ENCODE measurements around the gene RBPJ. TPM values are rescaled to one million over a fixed set of nuclear protein-coding genes. Genes with fewer than 3 reads are reported as not detected.

Gene RBPJ
- total RNA-seq: 18.8 and 37.4 TPM in 2 replicates

DNA sequence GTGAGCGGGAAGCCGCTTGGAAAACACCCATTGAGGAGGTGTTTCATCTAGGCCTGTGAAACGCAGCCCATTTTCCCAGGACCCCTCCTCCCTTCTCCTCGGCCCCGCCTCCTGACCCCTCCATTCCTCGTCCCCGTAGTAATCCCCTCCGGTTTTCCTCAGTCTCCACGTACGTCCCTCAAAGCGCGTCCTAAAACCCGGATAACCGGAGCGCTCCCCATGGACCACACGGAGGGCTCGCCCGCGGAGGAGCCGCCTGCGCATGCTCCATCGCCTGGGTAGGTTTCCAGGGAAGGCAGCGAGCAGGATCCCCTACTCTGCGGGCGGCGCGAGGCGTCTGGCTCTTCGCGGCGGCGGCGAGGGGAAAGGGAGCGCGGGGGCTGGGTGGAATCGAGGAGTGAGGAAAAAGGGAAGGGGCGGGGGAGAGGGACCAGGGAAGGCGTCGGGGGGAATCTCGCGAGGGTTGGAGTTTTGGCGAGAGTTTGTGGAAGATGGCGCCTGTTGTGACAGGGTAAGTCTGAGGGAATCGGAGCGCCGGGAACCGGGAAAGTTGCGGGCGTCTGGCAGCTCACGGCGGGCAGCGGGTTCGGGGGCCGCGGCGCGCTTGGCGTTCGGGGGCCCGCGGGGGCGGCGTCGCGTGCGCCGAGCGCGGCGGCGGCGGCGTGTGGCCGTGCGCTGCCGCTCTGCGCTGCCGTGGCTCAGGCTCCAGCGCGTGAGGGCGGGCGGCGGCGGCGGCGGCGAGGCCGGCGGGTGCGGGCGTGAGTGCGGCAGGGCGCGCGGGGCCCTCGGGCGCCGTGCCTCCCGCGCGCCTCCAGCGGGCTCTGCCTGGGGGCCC, at the start of gene RBPJ:
Gene RBPJ (plus strand): TSS at position 477 of the 835 bp plus-strand sequence. CDS start 15 bp downstream, at position 492.

Other genes starting within 250 kb of the RBPJ start
- gene CCKAR, start 169.5 kb downstream of the RBPJ start, total RNA-seq: not detected in 2 replicates